Caco-2 (cell line): ENCODE data around the gene C1orf21. TPM values are rescaled to one million over a fixed set of nuclear protein-coding genes. Genes with fewer than 3 reads are reported as not detected.

Experiments
- BruUV-seq: library from RNA; stranded (reverse); fragments of 400-500 nt; replicated peaks from 2 replicates; lab custom pipeline; 2021; lab: Mats Ljungman, UMichigan
- CTCF ChIA-PET: fragments of 300-600 bp; sonication (Branson Sonifier 250); formaldehyde crosslinking; loops from one replicate; lab custom pipeline; 2022; ENCODE audit warnings: antibody characterized with exemption; lab: Charles Lee
- POLR2A ChIA-PET: fragments of 300-600 bp; sonication (Branson Sonifier 250); formaldehyde crosslinking; loops from one replicate; lab custom pipeline; 2022; ENCODE audit warnings: antibody characterized with exemption; lab: Charles Lee
- DNase-seq, 2 experiments: peaks; one replicate each; pipeline versions ENCODE4 v3.0.0 to v3.0.0-alpha.2; 2020 to 2022
- H3K27me3 ChIP-seq: replicated peaks from 2 replicates; pipeline ENCODE4 v1.6.0; 2011; ENCODE audit warnings: low read length; ENCODE audit not compliant: control insufficient read depth, insufficient read depth
- H3K36me3 ChIP-seq: 2 replicates; pipeline ENCODE4 v1.5.1; 2011; ENCODE audit warnings: low read length; ENCODE audit not compliant: control insufficient read depth, insufficient read depth
- H3K4me1 ChIP-seq: fragments of 250-450 bp; sonication (Bioruptor Pico); 2 replicates; pipeline ENCODE4 v1.5.1; 2020; ENCODE audit warnings: mild to moderate bottlenecking
- H3K4me3 ChIP-seq: 2 replicates; pipeline ENCODE4 v1.5.1; 2011; ENCODE audit warnings: low read depth, mild to moderate bottlenecking, control low read depth, low read length
- H3K9me3 ChIP-seq: fragments of 250-450 bp; sonication (Bioruptor Pico); 2 replicates; pipeline ENCODE4 v1.5.1; 2020; ENCODE audit warnings: mild to moderate bottlenecking, moderate library complexity
- H3K27ac Mint-ChIP-seq: one replicate; pipeline ENCODE4 v1.8.0; 2022; ENCODE audit warnings: mixed read lengths; ENCODE audit not compliant: unreplicated experiment
- H3K27me3 Mint-ChIP-seq: one replicate; pipeline ENCODE4 v1.8.0; 2022; ENCODE audit warnings: mixed read lengths; ENCODE audit not compliant: insufficient read depth, unreplicated experiment
- H3K36me3 Mint-ChIP-seq: one replicate; pipeline ENCODE4 v1.8.0; 2022; ENCODE audit warnings: mild to moderate bottlenecking, mixed read lengths; ENCODE audit not compliant: insufficient read depth, unreplicated experiment
- H3K4me1 Mint-ChIP-seq: one replicate; pipeline ENCODE4 v1.8.0; 2022; ENCODE audit warnings: low read depth, mixed read lengths; ENCODE audit not compliant: unreplicated experiment
- H3K4me3 Mint-ChIP-seq: one replicate; pipeline ENCODE4 v1.8.0; 2022; ENCODE audit warnings: mild to moderate bottlenecking, moderate library complexity, mixed read lengths; ENCODE audit not compliant: unreplicated experiment
- H3K9me3 Mint-ChIP-seq: one replicate; pipeline ENCODE4 v1.8.0; 2022; ENCODE audit warnings: mixed read lengths; ENCODE audit not compliant: unreplicated experiment
- intact Hi-C: fragments of 100-400 bp; cut with micrococcal nuclease; formaldehyde crosslinking; loops from one replicate; pipeline ENCODE4 v1.10.0; 2022; ENCODE audit not compliant: unreplicated experiment
- total RNA-seq: library from RNA; stranded (reverse); gene quantifications from 2 replicates; pipeline ENCODE4 v1.2.3, GENCODE V29; 2022
- TF ChIP-seq, protein P1 (sequence below), 2 experiments: fragments of 200-600 bp in 1 of 2; IDR thresholded peaks; 1 replicate in 1 of 2; 2 replicates in 1 of 2; pipeline versions ENCODE4 v1.5.1 to v1.8.0; 2011 to 2022; ENCODE audit warnings: antibody characterized with exemption in 1 of 2, control low read depth in 1 of 2, inconsistent platforms in 1 of 2, low read depth in 1 of 2, low read length in 1 of 2, mild to moderate bottlenecking in 1 of 2, moderate library complexity in 1 of 2; ENCODE audit not compliant: insufficient read depth in 1 of 2, severe bottlenecking in 1 of 2, unreplicated experiment in 1 of 2

C1orf21 gene
- total RNA-seq, 1 experiment from 2014 or later = 0.82 TPM

DNA sequence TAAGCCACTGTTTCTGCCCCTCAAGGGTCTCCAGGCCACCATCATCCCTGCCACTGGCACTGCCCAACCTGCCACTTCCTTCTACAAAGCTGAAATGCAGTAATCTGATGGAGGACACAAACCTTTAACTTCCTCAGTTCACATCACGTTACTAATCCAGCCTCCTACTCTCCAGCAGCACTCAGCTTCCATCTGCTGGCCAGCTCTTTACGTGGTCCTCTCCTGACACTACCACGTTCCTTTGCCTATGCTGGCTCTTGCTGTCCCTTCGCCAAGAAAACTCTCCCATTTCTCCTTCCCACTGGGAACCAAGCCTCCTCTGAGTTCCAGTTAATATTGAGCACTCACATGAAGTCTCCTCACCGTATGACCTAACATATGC, 243.8 kb downstream of the C1orf21 start:
- no peaks in the 10 kb centered on the region for H3K9me3 ChIP-seq
- Mint-ChIP-seq H3K4me1 (no peaks in the 10 kb centered on the region), H3K27me3 (peaks cover 3% of the 10 kb centered on the region), H3K4me3 (no peak overlapping the region), H3K36me3 (no peaks in the 10 kb centered on the region), H3K9me3 (no peaks in the 10 kb centered on the region), H3K27ac (no peak overlapping the region)
- no peak for DNase-seq
- H3K27me3 ChIP-seq = peaks cover 1% of the 10 kb centered on the region
- TF ChIP-seq, protein P1, sequence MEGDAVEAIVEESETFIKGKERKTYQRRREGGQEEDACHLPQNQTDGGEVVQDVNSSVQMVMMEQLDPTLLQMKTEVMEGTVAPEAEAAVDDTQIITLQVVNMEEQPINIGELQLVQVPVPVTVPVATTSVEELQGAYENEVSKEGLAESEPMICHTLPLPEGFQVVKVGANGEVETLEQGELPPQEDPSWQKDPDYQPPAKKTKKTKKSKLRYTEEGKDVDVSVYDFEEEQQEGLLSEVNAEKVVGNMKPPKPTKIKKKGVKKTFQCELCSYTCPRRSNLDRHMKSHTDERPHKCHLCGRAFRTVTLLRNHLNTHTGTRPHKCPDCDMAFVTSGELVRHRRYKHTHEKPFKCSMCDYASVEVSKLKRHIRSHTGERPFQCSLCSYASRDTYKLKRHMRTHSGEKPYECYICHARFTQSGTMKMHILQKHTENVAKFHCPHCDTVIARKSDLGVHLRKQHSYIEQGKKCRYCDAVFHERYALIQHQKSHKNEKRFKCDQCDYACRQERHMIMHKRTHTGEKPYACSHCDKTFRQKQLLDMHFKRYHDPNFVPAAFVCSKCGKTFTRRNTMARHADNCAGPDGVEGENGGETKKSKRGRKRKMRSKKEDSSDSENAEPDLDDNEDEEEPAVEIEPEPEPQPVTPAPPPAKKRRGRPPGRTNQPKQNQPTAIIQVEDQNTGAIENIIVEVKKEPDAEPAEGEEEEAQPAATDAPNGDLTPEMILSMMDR (IDR thresholded peaks at IDR 0.05; ENCODE audit: insufficient read depth in 1 of 2, low read depth in 1 of 2, low read length in 1 of 2, severe bottlenecking in 1 of 2, unreplicated experiment in 1 of 2) = no peak
- POLR2A ChIA-PET = no interaction called here
- intact Hi-C loops = no loop called here
- CTCF ChIA-PET = no interaction called here
- no peaks in the 10 kb centered on the region for H3K36me3 ChIP-seq
- no peaks in the 10 kb centered on the region for H3K4me1 ChIP-seq
- BruUV-seq = no TSS peak
- no peak overlapping the region for H3K4me3 ChIP-seq

DNA sequence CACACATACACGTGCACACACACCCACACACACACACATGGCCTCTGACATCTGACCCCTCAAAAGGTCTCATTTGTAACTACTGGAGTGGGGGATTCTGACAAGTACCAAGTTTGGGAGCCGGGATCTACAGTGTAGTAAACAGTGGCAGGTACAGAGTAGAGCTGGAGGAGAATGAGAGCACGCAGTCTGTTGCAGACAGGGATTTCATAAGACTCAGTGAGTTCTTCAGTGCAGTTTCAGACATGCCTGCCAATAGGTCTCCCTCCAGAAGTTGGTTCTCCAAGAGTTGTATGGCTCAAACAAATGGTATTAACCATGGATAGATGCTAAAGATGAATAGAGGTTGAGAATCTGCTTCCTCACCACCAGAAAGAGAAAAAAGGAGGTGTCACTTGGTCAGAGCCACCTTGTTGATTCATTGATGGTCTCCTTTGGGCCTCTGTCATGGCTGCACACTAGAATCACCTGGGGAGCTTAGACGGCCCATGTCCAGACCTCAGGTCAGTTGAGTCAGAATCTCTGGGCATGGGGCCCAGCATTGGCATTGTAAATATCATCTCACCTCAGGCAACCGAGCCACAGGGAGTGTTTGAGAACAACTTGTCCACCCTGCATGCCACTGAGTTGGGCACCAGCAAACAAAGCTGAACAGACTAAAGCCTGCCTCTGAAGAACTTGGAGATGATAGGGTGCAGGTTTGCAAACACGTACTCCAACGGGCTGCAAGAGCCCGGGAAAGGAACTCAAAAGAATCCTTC, 245.8 kb downstream of the C1orf21 start:
- no peaks in the 10 kb centered on the region for H3K4me1 ChIP-seq
- TF ChIP-seq, protein P1 (IDR thresholded peaks at IDR 0.05; ENCODE audit: insufficient read depth in 1 of 2, low read depth in 1 of 2, low read length in 1 of 2, severe bottlenecking in 1 of 2, unreplicated experiment in 1 of 2) = no peak
- CTCF ChIA-PET = no interaction called here
- H3K27me3 ChIP-seq = peaks cover 1% of the 10 kb centered on the region; the same call in 1 of the 2 replicates
- H3K4me3 ChIP-seq = no peak overlapping the region
- intact Hi-C loops = no loop called here
- Mint-ChIP-seq H3K36me3 (no peaks in the 10 kb centered on the region), H3K27ac (no peak overlapping the region), H3K27me3 (peaks cover 3% of the 10 kb centered on the region), H3K9me3 (no peaks in the 10 kb centered on the region), H3K4me1 (no peaks in the 10 kb centered on the region), H3K4me3 (no peak overlapping the region)
- POLR2A ChIA-PET = no interaction called here
- H3K9me3 ChIP-seq = no peaks in the 10 kb centered on the region
- BruUV-seq = no TSS peak
- no peak for DNase-seq
- no peaks in the 10 kb centered on the region for H3K36me3 ChIP-seq

DNA sequence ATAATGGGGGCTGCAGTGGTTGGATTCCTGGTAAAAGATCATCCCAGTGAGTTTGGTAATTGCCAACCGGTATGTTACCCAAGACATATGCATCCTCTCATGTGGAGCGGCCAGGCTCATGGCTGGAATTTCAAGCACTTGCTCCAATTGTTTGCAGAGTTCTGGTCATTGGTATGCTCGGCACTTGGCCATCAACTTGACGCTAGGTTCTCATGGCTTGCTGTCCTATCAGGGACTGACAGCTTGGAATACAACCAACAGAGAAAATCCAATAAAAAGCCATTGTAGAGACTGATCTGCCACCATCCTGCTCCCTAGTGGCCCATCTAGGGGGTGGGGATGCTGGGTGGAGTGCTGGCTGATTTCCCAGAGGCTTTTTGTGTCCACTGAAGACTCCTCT, 247.0 kb downstream of the C1orf21 start:
- H3K27me3 ChIP-seq = peaks cover 1% of the 10 kb centered on the region; the same call in 1 of the 2 replicates
- no peak for DNase-seq
- TF ChIP-seq, protein P1 (IDR thresholded peaks at IDR 0.05; ENCODE audit: insufficient read depth in 1 of 2, low read depth in 1 of 2, low read length in 1 of 2, severe bottlenecking in 1 of 2, unreplicated experiment in 1 of 2) = no peak
- ChIA-PET CTCF (no interaction called here), POLR2A (no interaction called here)
- no peaks in the 10 kb centered on the region for H3K4me1 ChIP-seq
- Mint-ChIP-seq H3K9me3 (no peaks in the 10 kb centered on the region), H3K36me3 (no peaks in the 10 kb centered on the region), H3K4me3 (no peak overlapping the region), H3K27ac (no peak overlapping the region), H3K27me3 (peaks cover 3% of the 10 kb centered on the region), H3K4me1 (no peaks in the 10 kb centered on the region)
- intact Hi-C loops = no loop called here
- H3K4me3 ChIP-seq = no peak overlapping the region
- no TSS peak for BruUV-seq
- no peaks in the 10 kb centered on the region for H3K36me3 ChIP-seq
- H3K9me3 ChIP-seq = no peaks in the 10 kb centered on the region
